Osteoblast (primary cell): ENCODE results near the gene ANO2. TPM values are rescaled to one million over a fixed set of nuclear protein-coding genes. Genes with fewer than 3 reads are reported as not detected.

Source experiments
- DNase-seq: peaks from one replicate; pipeline ENCODE4 v3.0.0; 2011; ENCODE audit warnings: low spot score, mixed read lengths; ENCODE audit not compliant: insufficient read length; ENCODE audit errors: missing footprints
- H2AFZ ChIP-seq: 2 replicates; pipeline ENCODE4 v1.6.0; 2011; ENCODE audit warnings: mild to moderate bottlenecking, low read length
- H3K27ac ChIP-seq: 2 replicates; pipeline ENCODE4 v1.5.1; 2011; ENCODE audit warnings: mild to moderate bottlenecking, low read depth, low read length, moderate library complexity
- H3K27me3 ChIP-seq: 2 replicates; pipeline ENCODE4 v1.6.0; 2012; ENCODE audit warnings: mild to moderate bottlenecking, control low read depth, inconsistent platforms, low read length, moderate library complexity; ENCODE audit not compliant: insufficient read depth
- H3K36me3 ChIP-seq: 2 replicates; pipeline ENCODE4 v1.5.1; 2011; ENCODE audit warnings: mild to moderate bottlenecking, low read length, control low read depth, moderate library complexity; ENCODE audit not compliant: insufficient read depth
- H3K4me1 ChIP-seq: 2 replicates; pipeline ENCODE4 v1.5.1; 2011; ENCODE audit warnings: mild to moderate bottlenecking, low read length, control low read depth, moderate library complexity; ENCODE audit not compliant: insufficient read depth
- H3K4me2 ChIP-seq: 2 replicates; pipeline ENCODE4 v1.6.0; 2011; ENCODE audit warnings: mild to moderate bottlenecking, low read length; ENCODE audit not compliant: insufficient read depth
- H3K4me3 ChIP-seq: fragments of 200-600 bp; sonication (generic); 3 replicates; pipeline ENCODE4 v1.5.1; 2012; ENCODE audit warnings: mild to moderate bottlenecking, low read length, inconsistent platforms; ENCODE audit not compliant: insufficient read depth
- H3K79me2 ChIP-seq: 2 replicates; pipeline ENCODE4 v1.6.0; 2012; ENCODE audit warnings: mild to moderate bottlenecking, low read length, control low read depth, inconsistent platforms; ENCODE audit not compliant: insufficient read depth
- H3K9me3 ChIP-seq: 2 replicates; pipeline ENCODE4 v1.5.1; 2011; ENCODE audit warnings: low read depth, low read length, control low read depth
- H4K20me1 ChIP-seq: 2 replicates; pipeline ENCODE4 v1.6.0; 2012; ENCODE audit warnings: mild to moderate bottlenecking, low read length, control low read depth; ENCODE audit not compliant: insufficient read depth
- CTCF ChIP-seq: IDR thresholded peaks from 2 replicates; pipeline ENCODE4 v1.5.1; 2011; ENCODE audit warnings: mild to moderate bottlenecking, low read depth, low read length, moderate library complexity; ENCODE audit errors: extremely low read depth
- total RNA-seq: library from RNA; depleted of rRNA; stranded (reverse); fragments of >200 nt; gene quantifications from 2 replicates; pipeline ENCODE4 v1.2.3, GENCODE V29; 2012

Gene ANO2
- total RNA-seq, 1 donor = under 0.01 TPM

DNA sequence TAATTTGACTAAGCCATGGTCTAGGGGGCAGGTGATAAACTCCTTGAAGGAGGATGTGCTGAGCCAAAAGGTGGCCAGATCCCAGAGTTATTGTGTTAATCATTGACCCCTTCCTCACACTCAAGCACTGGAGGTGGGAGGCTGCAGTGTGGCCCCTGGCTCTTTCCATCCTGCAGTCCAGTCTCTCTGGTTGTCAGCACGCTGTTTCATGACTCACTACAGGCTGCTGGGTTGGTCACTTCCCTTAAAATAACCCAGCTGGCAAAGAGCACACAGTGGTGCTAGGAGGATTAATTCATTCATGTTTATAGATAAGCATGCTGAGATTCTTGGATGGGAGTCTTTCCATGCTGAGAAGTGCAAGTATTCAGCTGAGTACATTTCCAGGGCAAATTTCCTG, 228.9 kb downstream of the ANO2 start:
- H3K4me2 ChIP-seq = no peak overlapping the region
- no peak overlapping the region for H3K27ac ChIP-seq
- no peak overlapping the region for H2AFZ ChIP-seq
- H3K27me3 ChIP-seq = no peaks in the 10 kb centered on the region
- no peak for DNase-seq
- H4K20me1 ChIP-seq = no peaks in the 10 kb centered on the region
- no peaks in the 10 kb centered on the region for H3K9me3 ChIP-seq
- H3K79me2 ChIP-seq = no peaks in the 10 kb centered on the region
- no peak overlapping the region for H3K4me3 ChIP-seq
- no peaks in the 10 kb centered on the region for H3K4me1 ChIP-seq
- no peaks in the 10 kb centered on the region for H3K36me3 ChIP-seq
- TF ChIP-seq CTCF = no peak

GRCh38 chr12:5715021-5715420, 230.0 kb downstream of the ANO2 start:
- H2AFZ ChIP-seq = no peak overlapping the region
- TF ChIP-seq CTCF = no peak
- no peaks in the 10 kb centered on the region for H4K20me1 ChIP-seq

DNA sequence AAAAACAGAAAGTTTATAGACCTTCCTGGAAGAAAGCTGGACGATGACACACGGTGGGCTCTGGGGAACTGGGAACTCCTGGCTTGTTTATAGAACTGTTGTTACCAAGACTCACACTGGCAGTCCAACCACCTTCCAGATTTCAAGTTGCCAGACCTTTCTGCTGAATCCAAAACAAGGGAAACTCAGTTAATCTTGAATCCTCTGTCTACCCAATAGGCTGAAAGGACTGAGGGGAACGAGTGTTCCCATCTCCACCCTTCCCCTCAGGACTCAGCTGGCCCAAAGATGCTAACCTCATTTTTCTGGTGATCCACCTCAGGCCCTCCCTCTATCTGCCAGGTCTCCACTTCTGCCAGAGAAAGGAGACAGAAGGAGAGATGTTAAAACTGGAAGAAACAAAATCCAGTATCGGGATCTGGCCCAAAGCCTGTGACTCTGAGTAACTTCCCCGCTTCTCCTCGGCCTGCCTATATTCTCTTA, 231.4 kb downstream of the ANO2 start:
- Histone ChIP-seq H4K20me1 (no peaks in the 10 kb centered on the region), H3K79me2 (no peaks in the 10 kb centered on the region), H3K27me3 (no peaks in the 10 kb centered on the region), H3K36me3 (no peaks in the 10 kb centered on the region), H2AFZ (no peak overlapping the region), H3K9me3 (no peaks in the 10 kb centered on the region), H3K4me3 (no peak overlapping the region), H3K4me1 (no peaks in the 10 kb centered on the region), H3K4me2 (no peak overlapping the region), H3K27ac (no peak overlapping the region)
- TF ChIP-seq CTCF = no peak
- no peak for DNase-seq

More at GRCh38 chr12:5715021-5715420, 230.0 kb downstream of the ANO2 start:
- Histone ChIP-seq H3K27me3 (no peaks in the 10 kb centered on the region), H3K4me3 (no peak overlapping the region), H3K4me2 (no peak overlapping the region), H3K4me1 (no peaks in the 10 kb centered on the region), H3K36me3 (no peaks in the 10 kb centered on the region), H3K9me3 (no peaks in the 10 kb centered on the region), H3K27ac (no peak overlapping the region), H3K79me2 (no peaks in the 10 kb centered on the region)
- no peak for DNase-seq

DNA sequence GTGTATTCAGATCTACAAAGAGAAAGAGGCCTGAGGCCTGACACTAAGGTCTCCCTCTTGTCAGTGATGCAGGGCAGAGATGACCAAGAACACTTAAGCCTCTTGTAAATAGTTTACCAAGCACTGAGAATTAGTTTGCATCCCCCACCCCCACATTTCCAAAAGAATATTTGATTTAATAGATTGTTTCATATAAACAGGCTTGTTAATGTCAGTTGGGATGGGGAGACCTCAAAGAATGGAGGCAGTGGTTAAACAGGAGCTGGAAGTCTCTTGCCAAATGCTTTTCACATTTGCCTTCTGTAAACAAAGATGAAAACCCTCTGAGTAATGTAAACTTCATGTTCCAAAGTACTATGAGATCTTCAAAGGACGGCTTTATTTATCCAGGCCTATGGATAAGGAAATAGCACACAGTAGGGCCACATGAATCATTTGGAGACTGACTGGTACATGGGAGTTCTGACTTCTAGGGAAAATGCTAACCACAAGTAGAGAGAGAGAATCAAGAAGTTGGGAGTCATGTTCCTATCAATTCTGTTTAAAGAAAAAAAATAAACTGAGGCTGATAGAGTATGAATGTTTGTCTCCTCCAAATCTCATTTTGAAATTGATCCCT, 234.7 kb downstream of the ANO2 start:
- no peak overlapping the region for H3K4me3 ChIP-seq
- H3K79me2 ChIP-seq = no peaks in the 10 kb centered on the region
- no peaks in the 10 kb centered on the region for H3K9me3 ChIP-seq
- H3K4me1 ChIP-seq = no peaks in the 10 kb centered on the region
- H3K36me3 ChIP-seq = no peaks in the 10 kb centered on the region
- H2AFZ ChIP-seq = no peak overlapping the region
- H3K27me3 ChIP-seq = no peaks in the 10 kb centered on the region
- H3K4me2 ChIP-seq = no peak overlapping the region
- no peak overlapping the region for H3K27ac ChIP-seq
- DNase-seq = no peak
- no peaks in the 10 kb centered on the region for H4K20me1 ChIP-seq
- no peak for TF ChIP-seq CTCF
